HepG2 (cell line): ENCODE data around the gene MRPL50. TPM values are rescaled to one million over a fixed set of nuclear protein-coding genes. Genes with fewer than 3 reads are reported as not detected.

Experiments used
- ARHGAP35 ChIP-seq: sonication (generic); formaldehyde crosslinking; IDR thresholded peaks from 2 replicates; pipeline ENCODE4 v1.9.0; 2022; ENCODE audit warnings: mild to moderate bottlenecking, inconsistent platforms, moderate library complexity, missing genetic modification reagents, borderline replicate concordance
- ATF2 ChIP-seq: sonication (generic); formaldehyde crosslinking; IDR thresholded peaks from 2 replicates; pipeline ENCODE4 v1.4.0; 2020; ENCODE audit warnings: missing genetic modification reagents
- ATF7 ChIP-seq, 2 experiments: fragments of 450-650 bp in 1 of 2; sonication (generic) in 1 of 2; formaldehyde crosslinking in 1 of 2; IDR thresholded peaks; 2 replicates each; pipeline versions ENCODE4 v1.4.0 to v1.6.1; 2016 to 2020; ENCODE audit warnings: antibody characterized with exemption in 1 of 2, mild to moderate bottlenecking in 1 of 2, missing genetic modification reagents in 1 of 2
- BORCS8-MEF2B ChIP-seq: sonication (generic); formaldehyde crosslinking; IDR thresholded peaks from 2 replicates; pipeline ENCODE4 v1.8.0; 2022; ENCODE audit warnings: mild to moderate bottlenecking, missing genetic modification reagents
- CCDC6 ChIP-seq: sonication (generic); formaldehyde crosslinking; IDR thresholded peaks from 2 replicates; pipeline ENCODE4 v1.8.1; 2022; ENCODE audit warnings: mild to moderate bottlenecking, missing genetic modification reagents, moderate library complexity
- ETV5 ChIP-seq: IDR thresholded peaks from 2 replicates; pipeline ENCODE4 v1.6.1; 2018; ENCODE audit warnings: missing biosample characterization, missing genetic modification reagents, inconsistent platforms, borderline replicate concordance
- GABPB1 ChIP-seq: IDR thresholded peaks from 2 replicates; pipeline ENCODE4 v1.6.1; 2016; ENCODE audit warnings: mild to moderate bottlenecking, missing genetic modification reagents, moderate library complexity, missing compliant biosample characterization
- HNRNPH1 ChIP-seq: fragments of 200-400 bp; formaldehyde crosslinking; optimal IDR thresholded peaks from 2 replicates; pipeline ENCODE3; 2017; ENCODE audit warnings: mild to moderate bottlenecking, low read depth, low read length
- KDM5B ChIP-seq: sonication (generic); formaldehyde crosslinking; IDR thresholded peaks from 2 replicates; pipeline ENCODE4 v1.4.0; 2020; ENCODE audit warnings: missing genetic modification reagents, mild to moderate bottlenecking, borderline replicate concordance
- MYPOP ChIP-seq: sonication (generic); formaldehyde crosslinking; IDR thresholded peaks from 2 replicates; pipeline ENCODE4 v1.8.1; 2023; ENCODE audit warnings: mild to moderate bottlenecking, moderate library complexity, missing genetic modification reagents
- NFIB ChIP-seq: sonication (generic); formaldehyde crosslinking; IDR thresholded peaks from 2 replicates; pipeline ENCODE4 v1.9.0; 2021; ENCODE audit warnings: missing genetic modification reagents, mild to moderate bottlenecking, borderline replicate concordance
- NR0B2 ChIP-seq: sonication (generic); formaldehyde crosslinking; IDR thresholded peaks from 2 replicates; pipeline ENCODE4 v1.4.0; 2020; ENCODE audit warnings: mild to moderate bottlenecking, missing genetic modification reagents
- ONECUT2 ChIP-seq: sonication (generic); formaldehyde crosslinking; IDR thresholded peaks from 2 replicates; pipeline ENCODE4 v1.4.0; 2020; ENCODE audit warnings: missing genetic modification reagents
- RBFOX2 ChIP-seq: fragments of 200-400 bp; formaldehyde crosslinking; IDR thresholded peaks from 2 replicates; pipeline ENCODE4 v1.6.1; 2017; ENCODE audit warnings: low read depth, mild to moderate bottlenecking, low read length
- SP1 ChIP-seq, 2 experiments: fragments of 450-650 bp in 1 of 2; sonication (generic) in 1 of 2; formaldehyde crosslinking in 1 of 2; IDR thresholded peaks; 2 replicates each; pipeline versions ENCODE4 v1.4.0 to v1.6.1; 2016 to 2020; ENCODE audit warnings: missing genetic modification reagents in 1 of 2
- TCF12 ChIP-seq, 2 experiments: fragments of 450-650 bp in 1 of 2; sonication (generic) in 1 of 2; formaldehyde crosslinking in 1 of 2; IDR thresholded peaks; 2 replicates each; pipeline versions ENCODE4 v1.6.1 to v1.8.0; 2017 to 2022; ENCODE audit warnings: antibody characterized with exemption in 1 of 2, mild to moderate bottlenecking in 1 of 2, missing genetic modification reagents in 1 of 2, moderate library complexity in 1 of 2
- TEAD2 ChIP-seq: sonication (generic); formaldehyde crosslinking; IDR thresholded peaks from 2 replicates; pipeline ENCODE4 v1.9.0; 2021; ENCODE audit warnings: missing genetic modification reagents
- THAP7 ChIP-seq: sonication (generic); formaldehyde crosslinking; IDR thresholded peaks from 2 replicates; pipeline ENCODE4 v1.8.1; 2023; ENCODE audit warnings: mild to moderate bottlenecking, missing genetic modification reagents
- THAP8 ChIP-seq: sonication (generic); formaldehyde crosslinking; IDR thresholded peaks from 2 replicates; pipeline ENCODE4 v1.5.1; 2020; ENCODE audit warnings: missing genetic modification reagents, mild to moderate bottlenecking, borderline replicate concordance
- ZBTB38 ChIP-seq: sonication (generic); formaldehyde crosslinking; IDR thresholded peaks from 2 replicates; pipeline ENCODE4 v1.5.1; 2020; ENCODE audit warnings: mild to moderate bottlenecking, missing genetic modification reagents
- ZBTB8A ChIP-seq: sonication (generic); formaldehyde crosslinking; IDR thresholded peaks from 2 replicates; pipeline ENCODE4 v1.4.0; 2020; ENCODE audit warnings: mild to moderate bottlenecking, low read depth, missing genetic modification reagents, borderline replicate concordance
- ZNF468 ChIP-seq: sonication (generic); formaldehyde crosslinking; IDR thresholded peaks from 2 replicates; pipeline ENCODE4 v1.8.0; 2022; ENCODE audit warnings: mild to moderate bottlenecking, moderate library complexity, missing genetic modification reagents
- ZNF577 ChIP-seq: sonication (generic); formaldehyde crosslinking; IDR thresholded peaks from 2 replicates; pipeline ENCODE4 v1.4.0; 2020; ENCODE audit warnings: mild to moderate bottlenecking, low read depth, missing genetic modification reagents, borderline replicate concordance
- ZNF740 ChIP-seq: sonication (generic); formaldehyde crosslinking; IDR thresholded peaks from 2 replicates; pipeline ENCODE4 v1.4.0; 2020; ENCODE audit warnings: missing genetic modification reagents
- ZNF792 ChIP-seq: IDR thresholded peaks from 2 replicates; pipeline ENCODE4 v1.6.1; 2016
- polyA plus RNA-seq, 8 experiments: library from polyadenylated mRNA; depleted of rRNA in 3 of 8; stranded (reverse) in 7 of 8; unstranded in 1 of 8; fragments of >200 nt; fragmentation: Illumina TruSeq in 4 of 8; extraction: Trizol in 4 of 8; gene quantifications; 2 replicates each; pipeline versions ENCODE4 v1.2.1 to v1.2.3, GENCODE V29; 2011 to 2016; ENCODE audit warnings: low read depth in 4 of 8, missing spikeins in 1 of 8, mixed read lengths in 1 of 8; ENCODE audit not compliant: insufficient read depth in 1 of 8
- total RNA-seq, 5 experiments: library from RNA; depleted of rRNA; stranded (reverse); fragments of >200 nt; fragmentation: Illumina TruSeq; extraction: Trizol; gene quantifications; 2 replicates each; pipeline ENCODE4 v1.2.3, GENCODE V29; 2016; ENCODE audit warnings: low read depth in 1 of 5

MRPL50 gene
- total and polyA plus RNA-seq, 2 of the 13 experiments (the other 11 are each of a cell fraction or from before 2014, with no cell fraction given) = 37.1 to 70.0 TPM

- TF ChIP-seq TCF12 (IDR thresholded peaks at IDR 0.05) (no peak), TCF12 (CRISPR knock-in tag; IDR thresholded peaks at IDR 0.05) (peak; percentile 25; the same call in 1 of the 2 replicates), ARHGAP35 (CRISPR knock-in tag) (no peak), ATF7 (IDR thresholded peaks at IDR 0.05) (peak; percentile 85), ATF7 (CRISPR knock-in tag; IDR thresholded peaks at IDR 0.05) (no peak), ZNF792 (CRISPR knock-in tag) (no peak), HNRNPH1 (no peak), RBFOX2 (no peak), ETV5 (CRISPR knock-in tag) (no peak), ZNF468 (CRISPR knock-in tag) (no peak), SP1 (IDR thresholded peaks at IDR 0.05) (no peak), SP1 (CRISPR knock-in tag; IDR thresholded peaks at IDR 0.05) (no peak), NR0B2 (CRISPR knock-in tag) (no peak), MYPOP (CRISPR knock-in tag) (peak; percentile 52; the same call in 1 of the 2 replicates), ZBTB38 (CRISPR knock-in tag) (no peak), CCDC6 (CRISPR knock-in tag) (no peak), KDM5B (CRISPR knock-in tag) (no peak), TEAD2 (CRISPR knock-in tag) (no peak), ONECUT2 (peak; percentile 81), ZBTB8A (CRISPR knock-in tag) (no peak), THAP8 (CRISPR knock-in tag) (no peak), GABPB1 (CRISPR knock-in tag) (no peak), ZNF577 (no peak), THAP7 (no peak), ATF2 (CRISPR knock-in tag) (peak; percentile 86), ZNF740 (CRISPR knock-in tag) (no peak), NFIB (CRISPR knock-in tag) (no peak), BORCS8-MEF2B (CRISPR knock-in tag) (no peak)
Measured at GRCh38 chr9:101445353-101446029, 47.1 kb upstream of the MRPL50 start (continued).
